Measurements from ENCODE around the gene USP31. TPM values are rescaled to one million over a fixed set of nuclear protein-coding genes. Genes with fewer than 3 reads are reported as not detected.

The USP31 gene
- total and polyA plus RNA-seq, 2 donors (not counting 1 experiment from before 2014, with no cell fraction given): 1.6 to 6.7 TPM

GRCh38 chr16:23110257-23110899 lies 38.9 kb downstream of the USP31 start:
- Histone ChIP-seq H3K9ac (ENCODE audit: low read length) (no peak overlapping the region), H3K79me2 (ENCODE audit: control insufficient read depth, insufficient read depth, low read length) (no peaks in the 10 kb centered on the region), H2AFZ (ENCODE audit: insufficient read depth, low read depth, low read length, poor library complexity, severe bottlenecking) (no peak overlapping the region), H3K27ac (ENCODE audit: low read length in 2 of 2) (no peak overlapping the region), H3K4me3 (ENCODE audit: control extremely low read depth in 1 of 5, extremely low read depth in 1 of 5, insufficient read depth in 1 of 5, low read depth in 2 of 5, low read length in 4 of 5) (no peak overlapping the region), H3K4me1 (ENCODE audit: control insufficient read depth in 2 of 2, insufficient read depth in 2 of 2, low read length in 2 of 2) (no peaks in the 10 kb centered on the region), H3K4me2 (replicated peaks; ENCODE audit: low read depth, low read length, poor library complexity, severe bottlenecking) (no peak overlapping the region), H3K36me3 (replicated peaks in 1 of 2; ENCODE audit: control extremely low read depth in 1 of 2, control insufficient read depth in 1 of 2, extremely low read depth in 1 of 2, insufficient read depth in 2 of 2, low read length in 1 of 2) (no peaks in the 10 kb centered on the region), H3K27me3 (replicated peaks in 1 of 4; ENCODE audit: control extremely low read depth in 1 of 4, control insufficient read depth in 3 of 4, insufficient read depth in 4 of 4, low read length in 3 of 4) (no peaks in the 10 kb centered on the region), H3K9me3 (ENCODE audit: control extremely low read depth in 1 of 3, control insufficient read depth in 2 of 3, insufficient read depth in 1 of 3, low read length in 2 of 3) (no peaks in the 10 kb centered on the region), H4K20me1 (ENCODE audit: control insufficient read depth, insufficient read depth, low read length, poor library complexity, severe bottlenecking) (no peaks in the 10 kb centered on the region)
- H3K27ac Mint-ChIP-seq: no peak overlapping the region
- no peaks in the 10 kb centered on the region for H3K4me1 Mint-ChIP-seq
- 88% methylated on average over 1 of the region's 5 CpGs for WGBS (ENCODE audit: insufficient coverage)
- ATAC-seq (ENCODE audit: low read depth) (no peak), DNase-seq (no peak)
- intact Hi-C loops (cut with micrococcal nuclease): no loop called here
- CTCF ChIA-PET: no interaction called here
- H3K27me3 Mint-ChIP-seq: no peaks in the 10 kb centered on the region
- H3K9me3 Mint-ChIP-seq (ENCODE audit: insufficient read depth): no peaks in the 10 kb centered on the region
- H3K4me3 Mint-ChIP-seq: no peak overlapping the region
- POLR2A ChIA-PET: no interaction called here
- TF ChIP-seq EZH2 (IDR thresholded peaks at IDR 0.05; ENCODE audit: borderline replicate concordance, insufficient read depth, low read depth, low read length, poor library complexity, severe bottlenecking) (no peak), CTCF (IDR thresholded peaks at IDR 0.05) (no peak)

GRCh38 chr16:23107936-23108335 lies 41.3 kb downstream of the USP31 start:
- no peaks in the 10 kb centered on the region for H3K27me3 ChIP-seq (replicated peaks in 1 of 4; ENCODE audit: control extremely low read depth in 1 of 4, control insufficient read depth in 3 of 4, insufficient read depth in 4 of 4, low read length in 3 of 4)
- ATAC-seq (ENCODE audit: low read depth) (no peak), DNase-seq (no peak)
- CTCF ChIA-PET: no interaction called here
- H3K4me1 Mint-ChIP-seq: no peaks in the 10 kb centered on the region
- no peak overlapping the region for H3K27ac Mint-ChIP-seq
- H3K4me1 ChIP-seq (ENCODE audit: control insufficient read depth in 2 of 2, insufficient read depth in 2 of 2, low read length in 2 of 2): no peaks in the 10 kb centered on the region
- no peaks in the 10 kb centered on the region for H3K79me2 ChIP-seq (ENCODE audit: control insufficient read depth, insufficient read depth, low read length)
- H3K27ac ChIP-seq (ENCODE audit: low read length in 2 of 2): no peak overlapping the region
- no peak overlapping the region for H3K4me3 Mint-ChIP-seq
- no peaks in the 10 kb centered on the region for H3K27me3 Mint-ChIP-seq
- no peaks in the 10 kb centered on the region for H3K9me3 ChIP-seq (ENCODE audit: control extremely low read depth in 1 of 3, control insufficient read depth in 2 of 3, insufficient read depth in 1 of 3, low read length in 2 of 3)
- H3K9ac ChIP-seq (ENCODE audit: low read length): no peak overlapping the region
- H4K20me1 ChIP-seq (ENCODE audit: control insufficient read depth, insufficient read depth, low read length, poor library complexity, severe bottlenecking): no peaks in the 10 kb centered on the region
- H3K36me3 ChIP-seq (replicated peaks in 1 of 2; ENCODE audit: control extremely low read depth in 1 of 2, control insufficient read depth in 1 of 2, extremely low read depth in 1 of 2, insufficient read depth in 2 of 2, low read length in 1 of 2): no peaks in the 10 kb centered on the region
- TF ChIP-seq CTCF (IDR thresholded peaks at IDR 0.05) (no peak), EZH2 (IDR thresholded peaks at IDR 0.05; ENCODE audit: borderline replicate concordance, insufficient read depth, low read depth, low read length, poor library complexity, severe bottlenecking) (no peak)
- H2AFZ ChIP-seq (ENCODE audit: insufficient read depth, low read depth, low read length, poor library complexity, severe bottlenecking): no peak overlapping the region
- intact Hi-C loops (cut with micrococcal nuclease): no loop called here
- WGBS (ENCODE audit: insufficient coverage): 82% methylated on average over 4 of the region's 5 CpGs
- H3K4me2 ChIP-seq (replicated peaks; ENCODE audit: low read depth, low read length, poor library complexity, severe bottlenecking): no peak overlapping the region
- no peak overlapping the region for H3K4me3 ChIP-seq (ENCODE audit: control extremely low read depth in 1 of 5, extremely low read depth in 1 of 5, insufficient read depth in 1 of 5, low read depth in 2 of 5, low read length in 4 of 5)
- H3K9me3 Mint-ChIP-seq (ENCODE audit: insufficient read depth): no peaks in the 10 kb centered on the region
- POLR2A ChIA-PET: no interaction called here

All from B cell (primary cell).